Dedifferentiated amniotic fluid mesenchymal stem cell (primary cell): Measurements from ENCODE around the gene MGST3.
"Not testable (repeated sequence)": the region's sequence is repeated elsewhere in the genome, so short reads cannot be mapped to it uniquely, and the experiment has no call there.

ENCODE experiments used
- DNase-seq: peaks from one replicate; pipeline ENCODE4 v3.0.0-alpha.2; 2016; ENCODE audit errors: extremely low spot score

Gene MGST3

GRCh38 chr1:165629151-165629550, 1.9 kb upstream of the MGST3 start:
- no peak for DNase-seq

- no peak for DNase-seq
These were observed 996 bp upstream of the MGST3 start for GRCh38 chr1:165629848-165630628.

GRCh38 chr1:165631342-165632151, 513 bp downstream of the MGST3 start:
- DNase-seq, result peak; percentile 76

- DNase-seq, result no peak
These were observed 1.1 kb downstream of the MGST3 start for GRCh38 chr1:165632152-165632469.

GRCh38 chr1:165632491-165632890, 1.5 kb downstream of the MGST3 start:
- no peak for DNase-seq

GRCh38 chr1:165633614-165634013, 2.6 kb downstream of the MGST3 start:
- DNase-seq, result peak; percentile 38

GRCh38 chr1:165634154-165634921, 3.3 kb downstream of the MGST3 start:
- DNase-seq, result no peak

GRCh38 chr1:165635329-165635728, 4.3 kb downstream of the MGST3 start:
- DNase-seq, result no peak

- DNase-seq, result no peak
These were observed 4.8 kb downstream of the MGST3 start for GRCh38 chr1:165635823-165636222.

GRCh38 chr1:165637427-165637826, 6.4 kb downstream of the MGST3 start:
- DNase-seq, result peak; percentile 30

GRCh38 chr1:165638211-165638610, 7.2 kb downstream of the MGST3 start:
- not testable (repeated sequence) for DNase-seq

GRCh38 chr1:165639821-165640623, 9.0 kb downstream of the MGST3 start:
- no peak for DNase-seq

GRCh38 chr1:165641231-165641987, 10.4 kb downstream of the MGST3 start:
- DNase-seq, result no peak

GRCh38 chr1:165644064-165644735, 13.2 kb downstream of the MGST3 start:
- DNase-seq, result no peak

GRCh38 chr1:165645654-165646366, 14.8 kb downstream of the MGST3 start:
- no peak for DNase-seq

- DNase-seq, result no peak
These were observed 16.5 kb downstream of the MGST3 start for GRCh38 chr1:165647517-165647916.

GRCh38 chr1:165647970-165648369, 16.9 kb downstream of the MGST3 start:
- no peak for DNase-seq

- DNase-seq, result no peak
These were observed 18.0 kb downstream of the MGST3 start for GRCh38 chr1:165648919-165649572.

GRCh38 chr1:165650981-165651625, 20.1 kb downstream of the MGST3 start:
- no peak for DNase-seq
